GM19395 (cell line): ENCODE data around the gene FES.
"Not testable (repeated sequence)": the region's sequence is repeated elsewhere in the genome, so short reads cannot be mapped to it uniquely, and the experiment has no call there.

Experiments
- ATAC-seq: cut with Tn5 transposase; IDR thresholded peaks from one replicate; pipeline ENCODE4 v1.9.1; 2021; ENCODE audit warnings: mild to moderate bottlenecking, moderate library complexity; ENCODE audit not compliant: unreplicated experiment

Gene FES

DNA sequence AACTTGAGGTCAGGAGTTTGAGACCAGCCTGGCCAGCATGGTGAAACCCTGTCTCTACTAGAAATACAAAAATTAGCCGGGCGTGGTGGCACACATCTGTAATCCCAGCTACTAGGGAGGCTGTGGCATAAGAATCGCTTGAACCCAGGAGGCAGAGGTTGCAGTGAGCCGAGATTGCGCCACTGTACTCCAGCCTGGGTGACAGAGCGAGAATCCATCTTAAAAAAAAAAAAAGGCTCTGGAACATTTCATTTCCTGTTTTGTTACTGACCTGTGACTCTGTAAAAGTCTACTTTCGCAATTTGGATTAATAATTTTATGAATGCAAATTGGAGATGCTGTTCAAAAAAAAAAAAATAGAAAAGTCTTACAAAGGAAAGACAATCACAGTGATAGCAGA lies 43.8 kb downstream of the FES start:
- ATAC-seq = not testable (repeated sequence)

GRCh38 chr15:90929246-90930019 lies 45.1 kb downstream of the FES start:
- no peak for ATAC-seq

- ATAC-seq = no peak
Measured at GRCh38 chr15:90930861-90931574, 46.7 kb downstream of the FES start.

DNA sequence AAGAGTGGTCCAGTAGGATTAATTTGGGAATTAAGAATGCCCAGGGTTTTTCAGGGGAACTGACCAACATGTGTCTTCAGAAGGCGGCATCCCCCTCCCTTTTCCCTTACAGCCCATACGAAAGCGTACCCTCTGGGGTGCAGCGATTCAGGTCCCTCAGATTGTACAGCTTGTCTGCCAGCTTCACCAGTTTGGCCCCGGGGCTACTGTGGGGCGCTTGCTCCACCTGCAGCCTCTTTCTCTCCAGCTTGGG lies 47.2 kb downstream of the FES start:
- no peak for ATAC-seq

- ATAC-seq = peak; percentile 56
Measured at GRCh38 chr15:90931828-90932659, 47.7 kb downstream of the FES start, which contains the start of gene HDDC3. Gene HDDC3, minus strand, starts transcription at chr15:90932549. Its CDS starts 9 bp downstream, at chr15:90932540.

DNA sequence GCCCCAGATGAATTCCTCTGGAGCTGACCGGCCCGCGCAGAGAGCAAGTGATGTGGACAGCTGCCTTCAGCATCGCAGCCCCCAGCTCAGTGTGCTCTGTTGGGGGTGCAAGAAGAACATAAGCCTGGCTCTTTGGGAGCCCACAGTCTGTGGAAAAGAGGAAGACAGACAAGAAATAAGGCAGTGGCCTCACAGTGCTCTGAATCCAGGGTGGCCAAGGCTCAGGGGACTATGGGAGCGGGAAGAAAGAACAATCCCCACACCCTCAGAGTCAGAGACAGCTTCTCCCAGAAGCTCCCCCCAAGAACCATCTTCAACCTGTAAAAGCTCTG lies 48.3 kb downstream of the FES start:
- no peak for ATAC-seq

DNA sequence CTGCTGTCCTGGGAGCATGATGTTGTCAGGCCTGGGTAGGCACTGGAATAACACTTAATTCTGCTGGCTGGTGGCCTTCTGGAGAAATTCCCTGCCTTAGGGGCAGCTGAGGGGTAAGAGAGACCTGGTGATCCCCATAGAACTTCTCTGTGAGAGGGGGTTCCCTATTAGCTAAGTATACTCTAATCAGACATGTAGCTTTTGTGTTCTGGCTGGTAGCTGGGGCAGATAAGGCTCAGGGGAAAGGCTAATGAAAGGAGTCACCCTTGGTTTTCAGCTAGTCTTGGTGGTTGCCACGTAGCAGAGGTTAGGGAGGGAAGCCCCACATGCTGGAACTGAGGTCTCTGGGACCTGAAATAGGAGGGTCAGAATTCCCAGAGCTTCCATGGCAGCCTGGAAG lies 49.0 kb downstream of the FES start:
- ATAC-seq = no peak

DNA sequence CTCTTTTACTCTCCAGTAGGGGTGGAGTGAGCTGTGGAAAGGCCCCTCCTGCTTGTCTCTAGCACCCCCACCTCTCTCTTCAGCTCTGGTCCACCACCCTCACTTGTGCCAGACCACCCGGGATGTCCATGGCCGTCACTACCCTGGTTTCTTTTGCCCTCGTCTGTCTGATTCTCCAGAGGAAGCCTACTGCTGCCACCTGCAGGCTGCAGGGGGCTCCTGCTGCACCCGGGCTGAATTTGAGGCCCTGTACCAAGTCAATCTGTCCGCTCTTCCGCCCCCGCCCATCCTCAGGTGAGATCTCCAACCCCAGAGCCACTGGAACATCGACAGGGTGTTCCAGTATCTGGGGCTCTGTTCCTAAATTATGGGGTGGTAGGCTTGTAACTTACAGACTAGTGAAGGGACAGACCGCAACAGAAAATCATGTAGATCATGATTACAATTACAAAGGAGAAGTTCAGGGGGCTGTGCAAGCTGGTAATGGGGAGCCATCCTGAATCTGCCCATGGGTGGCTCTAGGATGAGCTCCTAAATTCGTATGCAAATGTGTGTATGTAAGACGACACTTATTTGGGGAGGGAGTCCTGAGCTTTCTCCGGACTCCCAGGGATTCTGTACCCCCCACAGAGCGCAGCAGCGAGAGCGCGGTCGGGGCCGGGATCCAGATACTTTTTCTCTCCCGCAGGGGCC lies 50.1 kb downstream of the FES start:
- ATAC-seq = peak; percentile 39

- peak; percentile 65 for ATAC-seq
Measured at GRCh38 chr15:90934949-90935751, 50.8 kb downstream of the FES start, which contains the start of gene UNC45A. Gene UNC45A, plus strand, starts transcription at chr15:90935285. Its CDS starts 40 bp downstream, at chr15:90935325.

DNA sequence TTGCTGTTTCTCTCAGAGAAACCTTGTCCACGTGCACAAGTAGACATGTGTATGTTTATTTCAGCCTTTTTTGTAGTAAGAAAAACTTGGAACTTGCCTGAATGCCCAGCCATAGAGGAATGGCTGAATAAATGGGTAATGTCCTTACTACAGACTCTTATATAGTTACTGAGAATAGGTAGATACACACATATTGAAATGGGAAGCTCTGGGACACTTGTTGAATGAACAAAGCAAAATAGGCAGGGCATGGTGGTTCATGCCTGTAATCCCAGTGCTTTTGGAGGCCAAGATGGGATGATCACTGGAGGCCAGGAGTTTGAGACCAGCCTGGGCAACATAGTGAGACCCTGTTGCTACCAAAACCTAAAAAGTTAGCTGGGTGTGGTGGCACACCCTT lies 52.5 kb downstream of the FES start:
- ATAC-seq = no peak

DNA sequence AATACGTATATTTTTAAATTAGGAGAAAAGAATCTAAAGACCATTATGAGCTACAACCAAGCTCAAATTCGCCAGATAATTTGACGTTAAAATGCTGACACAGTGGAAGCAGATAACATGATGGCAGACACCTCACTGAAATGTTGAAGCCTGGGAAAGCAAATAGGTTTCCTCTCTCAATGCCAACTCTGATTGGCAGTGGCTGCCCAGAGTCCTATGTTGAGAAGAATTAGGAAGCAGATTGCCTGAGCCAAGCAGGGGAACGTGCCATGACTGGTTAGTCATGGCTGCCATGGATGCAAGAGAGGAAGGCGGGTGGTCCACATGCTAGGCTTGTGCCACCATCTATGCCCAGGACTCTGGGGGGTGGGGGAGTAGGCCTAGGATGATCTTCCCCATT lies 54.0 kb downstream of the FES start:
- no peak for ATAC-seq

GRCh38 chr15:90939756-90940155 lies 55.5 kb downstream of the FES start:
- no peak for ATAC-seq

DNA sequence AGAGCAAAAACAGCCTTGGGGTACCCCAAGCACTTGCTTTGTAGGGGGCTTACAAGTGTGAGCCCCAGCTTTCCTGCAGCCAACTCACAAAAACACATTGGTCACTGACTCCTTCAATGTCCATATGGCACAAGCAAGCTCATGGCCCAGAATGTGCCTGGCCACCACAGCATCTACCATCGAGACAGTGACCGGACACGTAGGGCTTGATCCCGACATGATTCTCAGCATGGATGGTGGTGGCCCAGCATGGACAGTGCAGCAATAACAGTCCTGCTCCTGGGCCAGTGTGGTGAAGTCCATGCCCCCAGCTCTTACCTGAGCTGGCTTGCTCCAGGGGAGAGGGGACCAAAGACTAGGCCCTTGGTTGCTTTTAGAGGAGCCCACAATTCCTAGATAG lies 56.7 kb downstream of the FES start:
- no peak for ATAC-seq

DNA sequence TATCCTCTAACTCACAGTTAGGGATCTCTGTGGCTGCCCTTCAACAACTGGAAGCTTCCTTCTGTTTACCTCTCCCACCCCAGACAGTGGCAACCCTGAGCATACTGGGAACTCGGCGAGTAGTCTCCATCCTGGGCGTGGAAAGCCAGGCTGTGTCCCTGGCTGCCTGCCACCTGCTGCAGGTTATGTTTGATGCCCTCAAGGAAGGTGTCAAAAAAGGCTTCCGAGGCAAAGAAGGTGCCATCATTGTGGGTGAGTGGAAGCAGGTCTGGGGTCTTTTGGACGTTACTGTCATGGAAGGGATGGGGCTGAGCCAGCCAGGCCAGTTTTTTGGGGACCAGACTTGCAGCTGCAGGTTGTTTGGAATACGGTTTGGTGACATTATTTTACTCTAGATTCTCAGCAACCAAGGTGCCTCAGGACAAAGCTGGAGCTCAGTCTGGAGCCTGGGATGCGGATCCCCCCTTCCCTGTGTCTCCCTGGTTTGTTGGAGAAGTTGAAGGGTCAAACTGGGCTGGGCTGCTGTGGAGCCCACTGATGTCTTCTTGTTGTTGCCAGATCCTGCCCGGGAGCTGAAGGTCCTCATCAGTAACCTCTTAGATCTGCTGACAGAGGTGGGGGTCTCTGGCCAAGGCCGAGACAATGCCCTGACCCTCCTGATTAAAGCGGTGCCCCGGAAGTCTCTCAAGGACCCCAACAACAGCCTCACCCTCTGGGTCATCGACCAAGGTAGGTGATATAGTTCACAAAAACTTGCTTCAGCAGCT lies 58.2 kb downstream of the FES start:
- ATAC-seq = no peak

DNA sequence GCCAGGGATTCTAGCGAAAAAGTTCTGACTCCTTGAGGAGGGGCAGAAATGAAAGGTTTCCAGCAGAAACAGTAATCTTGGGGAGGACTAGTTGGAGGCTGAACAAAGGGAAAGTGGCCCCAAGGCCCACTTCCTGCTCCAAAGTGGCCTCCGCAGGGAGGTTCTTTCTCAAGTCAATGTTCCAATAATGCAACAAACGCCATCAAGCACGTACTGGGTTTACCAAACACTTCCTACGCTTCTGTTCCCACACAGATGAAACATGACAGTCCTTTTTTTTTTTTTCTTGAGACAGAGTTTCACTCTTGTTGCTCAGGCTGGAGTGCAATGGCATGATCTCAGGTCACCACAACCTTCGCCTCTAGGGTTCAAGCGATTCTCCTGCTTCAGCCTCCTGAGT lies 60.8 kb downstream of the FES start:
- no peak for ATAC-seq
